Epithelial cell of proximal tubule (primary cell): ENCODE measurements around the gene CLEC4C. TPM values are rescaled to one million over a fixed set of nuclear protein-coding genes. Genes with fewer than 3 reads are reported as not detected.
"Not testable (repeated sequence)": the region's sequence is repeated elsewhere in the genome, so short reads cannot be mapped to it uniquely, and the experiment has no call there.

Source experiments
- DNase-seq: peaks from one replicate; pipeline ENCODE4 v3.0.0-alpha.2; 2011; ENCODE audit warnings: low read depth
- H3K4me3 ChIP-seq: 2 replicates; pipeline ENCODE4 v1.5.1; 2011; ENCODE audit warnings: low read depth, mild to moderate bottlenecking, low read length
- total RNA-seq: library from RNA; depleted of rRNA; stranded (reverse); fragments of >200 nt; gene quantifications from 2 replicates; pipeline ENCODE4 v1.2.3, GENCODE V29; 2015
- TF ChIP-seq, protein P1 (sequence below): conservative IDR thresholded peaks from 2 replicates; pipeline ENCODE4 v1.5.1; 2012; ENCODE audit warnings: low read depth, mild to moderate bottlenecking, low read length

The CLEC4C gene
- total RNA-seq, 1 donor from 2014 or later, result not detected

DNA sequence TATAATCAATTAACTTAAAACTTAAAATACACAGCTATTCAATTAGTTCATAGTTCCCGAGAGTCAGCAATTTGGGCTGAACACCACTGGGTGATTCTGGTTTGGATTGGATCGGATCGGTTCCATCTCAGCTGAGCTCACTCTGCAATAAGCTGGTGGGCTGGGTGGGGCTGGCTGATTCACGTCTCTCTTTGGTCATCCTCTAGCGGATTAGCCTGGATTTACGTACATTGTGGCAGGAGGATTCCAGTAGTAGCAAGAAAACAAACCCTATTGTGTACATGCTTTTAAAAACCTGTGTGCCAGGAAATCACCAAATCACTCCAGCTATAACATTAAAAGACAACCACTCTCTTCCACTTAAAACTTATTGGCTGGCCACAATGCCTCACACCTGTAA is 3.2 kb upstream of the CLEC4C start:
- H3K4me3 ChIP-seq, result no peak overlapping the region
- DNase-seq, result no peak
- TF ChIP-seq, protein P1, sequence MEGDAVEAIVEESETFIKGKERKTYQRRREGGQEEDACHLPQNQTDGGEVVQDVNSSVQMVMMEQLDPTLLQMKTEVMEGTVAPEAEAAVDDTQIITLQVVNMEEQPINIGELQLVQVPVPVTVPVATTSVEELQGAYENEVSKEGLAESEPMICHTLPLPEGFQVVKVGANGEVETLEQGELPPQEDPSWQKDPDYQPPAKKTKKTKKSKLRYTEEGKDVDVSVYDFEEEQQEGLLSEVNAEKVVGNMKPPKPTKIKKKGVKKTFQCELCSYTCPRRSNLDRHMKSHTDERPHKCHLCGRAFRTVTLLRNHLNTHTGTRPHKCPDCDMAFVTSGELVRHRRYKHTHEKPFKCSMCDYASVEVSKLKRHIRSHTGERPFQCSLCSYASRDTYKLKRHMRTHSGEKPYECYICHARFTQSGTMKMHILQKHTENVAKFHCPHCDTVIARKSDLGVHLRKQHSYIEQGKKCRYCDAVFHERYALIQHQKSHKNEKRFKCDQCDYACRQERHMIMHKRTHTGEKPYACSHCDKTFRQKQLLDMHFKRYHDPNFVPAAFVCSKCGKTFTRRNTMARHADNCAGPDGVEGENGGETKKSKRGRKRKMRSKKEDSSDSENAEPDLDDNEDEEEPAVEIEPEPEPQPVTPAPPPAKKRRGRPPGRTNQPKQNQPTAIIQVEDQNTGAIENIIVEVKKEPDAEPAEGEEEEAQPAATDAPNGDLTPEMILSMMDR, result no peak

GRCh38 chr12:7749442-7749841 is 2.3 kb upstream of the CLEC4C start:
- TF ChIP-seq, protein P1, result no peak
- H3K4me3 ChIP-seq, result no peak overlapping the region
- no peak for DNase-seq

DNA sequence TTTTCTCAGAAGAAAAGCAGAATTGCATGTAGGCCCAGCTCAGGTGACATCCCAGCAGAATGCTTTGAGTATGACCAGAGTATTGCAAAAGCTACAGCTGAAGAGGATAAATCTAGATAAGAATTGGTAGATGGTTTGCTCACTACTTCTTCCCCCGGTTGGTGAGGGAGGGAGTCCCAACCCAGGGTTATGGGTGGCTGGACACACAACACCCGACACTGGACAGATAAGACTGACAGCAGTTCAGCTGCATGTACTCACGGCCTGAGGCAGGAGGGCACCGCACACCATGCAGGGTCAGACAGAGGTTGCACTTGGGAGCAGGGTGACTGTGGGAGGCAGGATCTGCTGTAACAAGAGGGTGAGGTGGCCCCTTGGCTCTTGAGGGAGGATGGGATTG is 1.7 kb upstream of the CLEC4C start:
- no peak for DNase-seq
- H3K4me3 ChIP-seq, result no peak overlapping the region
- TF ChIP-seq, protein P1, result no peak

GRCh38 chr12:7732993-7733392 is 14.2 kb downstream of the CLEC4C start:
- TF ChIP-seq, protein P1, result no peak
- no peak overlapping the region for H3K4me3 ChIP-seq
- no peak for DNase-seq

GRCh38 chr12:7731486-7731885 is 15.7 kb downstream of the CLEC4C start:
- H3K4me3 ChIP-seq, result no peak overlapping the region
- DNase-seq, result no peak
- TF ChIP-seq, protein P1, result no peak

DNA sequence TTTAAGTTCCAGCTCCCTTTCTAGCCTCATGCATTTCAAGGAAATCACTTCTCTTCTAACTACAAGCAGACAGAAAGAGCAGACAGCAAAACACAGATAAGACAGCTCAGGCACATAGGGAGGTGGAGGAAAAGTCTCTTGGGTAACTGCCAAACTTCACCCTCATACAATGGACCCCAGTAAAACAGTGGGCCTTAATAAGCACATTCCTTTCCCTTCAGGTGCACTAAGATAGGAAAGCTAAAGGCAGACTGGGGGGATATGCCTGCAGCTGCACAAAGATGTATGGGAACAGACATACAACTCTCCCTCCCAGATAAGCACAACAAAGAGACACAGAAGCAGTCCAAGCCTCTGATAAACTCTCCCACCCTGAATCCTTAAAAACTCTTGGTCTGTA is 16.2 kb downstream of the CLEC4C start:
- H3K4me3 ChIP-seq, result not testable (repeated sequence)

GRCh38 chr12:7729746-7730145 is 17.4 kb downstream of the CLEC4C start:
- no peak for DNase-seq
- TF ChIP-seq, protein P1, result no peak
- H3K4me3 ChIP-seq, result no peak overlapping the region

More for the DNA sequence above, 16.2 kb downstream of the CLEC4C start:
- DNase-seq, result not testable (repeated sequence)

DNA sequence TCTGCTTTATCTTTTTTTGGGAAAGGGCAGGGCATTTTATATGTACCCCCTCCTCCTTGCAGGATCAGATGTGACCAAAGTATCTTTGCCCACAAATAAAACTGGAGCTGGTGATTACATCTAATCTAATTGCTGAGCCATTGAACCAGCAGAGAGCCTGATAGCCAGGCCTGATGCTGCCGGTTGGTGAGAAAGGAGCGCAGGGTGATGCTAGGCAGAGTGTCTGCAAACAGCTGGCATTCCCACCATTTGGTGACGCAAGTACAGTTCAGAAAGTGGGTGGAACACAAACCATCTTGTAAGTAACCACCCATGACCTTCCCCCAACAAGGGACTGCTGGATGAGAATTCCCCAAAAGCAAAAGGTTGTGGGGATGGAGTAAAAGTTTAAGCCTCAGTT is 23.2 kb downstream of the CLEC4C start:
- TF ChIP-seq, protein P1, result no peak
- no peak for DNase-seq
- no peak overlapping the region for H3K4me3 ChIP-seq
